ENCODE results near the gene TPRX2.

TPRX2 gene

DNA sequence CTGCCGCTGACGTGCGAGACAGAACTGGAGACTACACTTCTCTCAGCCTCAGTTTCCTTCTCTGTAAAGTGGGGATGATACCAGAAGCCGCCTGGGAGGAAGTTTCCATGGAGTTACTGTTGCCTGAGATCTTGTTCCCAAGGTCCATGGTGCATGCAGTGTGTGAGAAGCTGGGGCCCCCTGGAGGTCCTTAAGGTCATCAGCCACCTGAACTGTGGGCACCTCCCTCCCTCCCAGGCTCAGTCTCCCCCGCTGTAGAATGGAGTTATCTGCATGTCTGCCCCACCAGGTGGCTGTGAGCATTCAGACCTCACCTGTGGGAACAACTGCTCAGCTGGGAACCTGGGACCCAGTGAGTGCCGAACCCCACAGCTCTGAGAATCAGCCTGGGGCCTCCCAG, 34.6 kb upstream of the TPRX2 start:
- H3K4me3 ChIP-seq (ENCODE audit: low read depth, low read length): no peak overlapping the region
- DNase-seq (ENCODE audit: low read depth): no peak
- no peak for TF ChIP-seq CTCF (IDR thresholded peaks at IDR 0.05; ENCODE audit: insufficient read depth, low read depth, low read length, missing control alignments)

GRCh38 chr19:47826800-47827199, 32.2 kb upstream of the TPRX2 start:
- no peak for TF ChIP-seq CTCF (IDR thresholded peaks at IDR 0.05; ENCODE audit: insufficient read depth, low read depth, low read length, missing control alignments)
- no peak for DNase-seq (ENCODE audit: low read depth)
- H3K4me3 ChIP-seq (ENCODE audit: low read depth, low read length): no peak overlapping the region

DNA sequence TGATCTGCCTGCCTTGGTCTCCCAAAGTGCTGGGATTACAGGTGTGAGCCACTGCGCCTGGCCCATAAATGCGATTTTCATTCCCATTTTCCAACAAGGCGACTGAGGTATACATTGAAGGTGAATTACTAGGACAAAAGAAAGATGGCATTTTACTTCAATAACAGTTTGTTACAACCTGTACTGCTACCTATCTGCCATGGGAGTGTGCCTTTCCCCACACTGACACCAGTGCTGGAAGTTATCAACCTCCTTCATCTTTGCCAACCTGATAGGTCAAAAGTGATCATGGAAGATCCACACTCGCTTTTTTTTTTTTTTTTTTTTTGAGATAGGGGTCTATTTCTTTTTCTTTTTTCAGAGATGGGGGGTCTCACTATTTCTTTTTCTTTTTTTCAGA, 26.3 kb upstream of the TPRX2 start:
- DNase-seq (ENCODE audit: low read depth): no peak
- no peak overlapping the region for H3K4me3 ChIP-seq (ENCODE audit: low read depth, low read length)
- no peak for TF ChIP-seq CTCF (IDR thresholded peaks at IDR 0.05; ENCODE audit: insufficient read depth, low read depth, low read length, missing control alignments)

DNA sequence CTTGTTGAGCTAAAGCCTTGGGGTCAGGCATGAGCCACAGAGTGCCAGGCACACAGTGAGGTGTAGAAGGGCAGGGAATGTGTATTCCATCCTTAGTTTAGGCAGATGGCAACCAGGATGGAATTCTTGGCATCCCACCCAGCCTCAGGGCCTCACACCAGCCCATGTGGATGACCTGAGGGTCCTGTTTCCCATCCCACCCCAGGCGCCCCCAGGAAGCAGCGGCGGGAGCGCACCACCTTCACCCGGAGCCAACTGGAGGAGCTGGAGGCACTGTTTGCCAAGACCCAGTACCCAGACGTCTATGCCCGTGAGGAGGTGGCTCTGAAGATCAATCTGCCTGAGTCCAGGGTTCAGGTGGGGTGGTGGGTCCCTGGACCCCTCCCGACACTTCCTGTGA, 23.0 kb upstream of the TPRX2 start:
- H3K4me3 ChIP-seq (ENCODE audit: low read depth, low read length): no peak overlapping the region
- no peak for TF ChIP-seq CTCF (IDR thresholded peaks at IDR 0.05; ENCODE audit: insufficient read depth, low read depth, low read length, missing control alignments)
- no peak for DNase-seq (ENCODE audit: low read depth)

DNA sequence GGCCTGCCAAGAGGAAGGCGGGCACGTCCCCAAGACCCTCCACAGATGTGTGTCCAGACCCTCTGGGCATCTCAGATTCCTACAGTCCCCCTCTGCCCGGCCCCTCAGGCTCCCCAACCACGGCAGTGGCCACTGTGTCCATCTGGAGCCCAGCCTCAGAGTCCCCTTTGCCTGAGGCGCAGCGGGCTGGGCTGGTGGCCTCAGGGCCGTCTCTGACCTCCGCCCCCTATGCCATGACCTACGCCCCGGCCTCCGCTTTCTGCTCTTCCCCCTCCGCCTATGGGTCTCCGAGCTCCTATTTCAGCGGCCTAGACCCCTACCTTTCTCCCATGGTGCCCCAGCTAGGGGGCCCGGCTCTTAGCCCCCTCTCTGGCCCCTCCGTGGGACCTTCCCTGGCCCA, 19.6 kb upstream of the TPRX2 start:
- no peak overlapping the region for H3K4me3 ChIP-seq (ENCODE audit: low read depth, low read length)
- DNase-seq (ENCODE audit: low read depth): no peak
- TF ChIP-seq CTCF (IDR thresholded peaks at IDR 0.05; ENCODE audit: insufficient read depth, low read depth, low read length, missing control alignments): no peak

- no peak for DNase-seq (ENCODE audit: low read depth)
- TF ChIP-seq CTCF (IDR thresholded peaks at IDR 0.05; ENCODE audit: insufficient read depth, low read depth, low read length, missing control alignments): no peak
Measured at GRCh38 chr19:47839913-47840312, 19.1 kb upstream of the TPRX2 start.

DNA sequence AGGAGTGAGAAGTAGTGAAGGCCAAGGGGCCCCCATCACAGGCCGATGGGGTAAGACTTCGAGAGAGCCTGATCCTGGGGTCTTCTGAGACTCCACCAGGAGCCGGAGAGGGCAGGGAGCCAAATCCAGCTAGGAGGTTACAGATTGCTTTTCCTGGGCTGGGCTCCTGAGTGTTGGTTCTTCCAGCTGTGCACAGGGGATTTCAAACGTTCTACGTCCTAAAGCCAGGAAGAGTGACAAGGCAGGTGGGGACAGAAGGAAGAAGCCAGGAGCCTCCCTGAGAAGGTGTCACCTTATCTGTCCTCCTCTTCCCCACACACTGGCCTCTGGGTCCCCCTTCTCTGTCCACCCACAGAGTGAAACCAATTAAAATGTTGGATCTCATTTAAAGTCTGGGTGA, 16.1 kb upstream of the TPRX2 start:
- DNase-seq (ENCODE audit: low read depth): no peak
- H3K4me3 ChIP-seq (ENCODE audit: low read depth, low read length): no peak overlapping the region
- TF ChIP-seq CTCF (IDR thresholded peaks at IDR 0.05; ENCODE audit: insufficient read depth, low read depth, low read length, missing control alignments): no peak

More at GRCh38 chr19:47839913-47840312, 19.1 kb upstream of the TPRX2 start:
- no peak overlapping the region for H3K4me3 ChIP-seq (ENCODE audit: low read depth, low read length)

Data from GM12865 (cell line).